Natural killer cell treated with Interleukin-12 subunit alpha and Interleukin-12 subunit beta and Interleukin-15 and Interleukin-18, amount 100 ng/mL, for 72 hours (primary cell): ENCODE data around the gene LANCL2. TPM values are rescaled to one million over a fixed set of nuclear protein-coding genes. Genes with fewer than 3 reads are reported as not detected.
A peak's percentile ranks its signal among the peaks of the same experiment; 100 is the strongest.
"Not testable (repeated sequence)": the region's sequence is repeated elsewhere in the genome, so short reads cannot be mapped to it uniquely, and the experiment has no call there.

ENCODE experiments used
- ATAC-seq, 2 donors: fragments of 150-1000 bp; cut with Tn5 transposase in 1 of 2; sonication (Bioruptor Pico), chemical (Tn5 transposase) in 1 of 2; 2 replicates each; pipeline ENCODE4 v1.10.0; 2021
- DNase-seq: peaks from one replicate; pipeline ENCODE4 v3.0.0; 2022; ENCODE audit warnings: low spot score
- H3K27ac Mint-ChIP-seq, 2 donors: 1 replicate in 1 of 2; 2 replicates in 1 of 2; pipeline ENCODE4 v1.8.0; 2022; ENCODE audit warnings: mixed read lengths in 2 of 2, mild to moderate bottlenecking in 1 of 2, moderate library complexity in 1 of 2
- H3K27me3 Mint-ChIP-seq, 2 donors: 1 replicate in 1 of 2; 2 replicates in 1 of 2; pipeline ENCODE4 v1.8.0; 2022; ENCODE audit warnings: mixed read lengths in 2 of 2
- H3K36me3 Mint-ChIP-seq: one replicate; pipeline ENCODE4 v1.8.0; 2022; ENCODE audit warnings: mixed read lengths
- H3K4me1 Mint-ChIP-seq, 2 donors: 1 replicate in 1 of 2; 2 replicates in 1 of 2; pipeline ENCODE4 v1.8.0; 2022; ENCODE audit warnings: low read depth in 2 of 2, mixed read lengths in 2 of 2, mild to moderate bottlenecking in 1 of 2
- H3K4me3 Mint-ChIP-seq: one replicate; pipeline ENCODE4 v1.8.0; 2022; ENCODE audit warnings: mixed read lengths
- H3K9me3 Mint-ChIP-seq: 2 replicates; pipeline ENCODE4 v1.8.0; 2022; ENCODE audit warnings: mixed read lengths
- total RNA-seq, 2 donors: library from RNA; stranded (reverse); gene quantifications; one replicate each; pipeline ENCODE4 v1.2.3, GENCODE V29; 2022

LANCL2 gene
- total RNA-seq, 2 donors from 2014 or later, result 14.3 to 28.2 TPM

DNA sequence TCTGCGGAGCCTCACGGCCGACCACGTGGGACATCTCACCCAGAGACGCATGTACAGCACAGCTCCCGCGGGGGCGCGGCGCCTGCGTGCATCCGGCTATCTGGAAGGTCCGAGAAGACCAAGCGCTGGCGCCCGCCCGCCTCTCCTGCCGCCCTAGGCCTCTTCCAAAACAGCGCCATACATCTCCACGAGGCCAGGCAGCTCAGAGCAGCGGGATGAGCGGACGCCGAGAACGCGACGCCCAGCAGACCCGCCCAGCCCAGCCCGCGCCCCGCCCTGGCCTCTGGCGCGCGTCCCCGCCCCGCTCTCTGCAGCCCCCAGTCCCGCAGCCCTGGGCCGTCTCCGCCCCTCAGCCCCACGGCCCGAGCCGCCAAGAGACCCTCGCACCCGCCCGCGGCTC, 20.3 kb upstream of the LANCL2 start:
- Mint-ChIP-seq H3K27me3 (peaks cover 5 to 24% of the 10 kb centered on the region in 2 donors), H3K36me3 (no peaks in the 10 kb centered on the region), H3K9me3 (no peaks in the 10 kb centered on the region), H3K4me1 (peaks cover 0 to 7% of the 10 kb centered on the region in 2 donors), H3K27ac (no peak overlapping the region), H3K4me3 (no peak overlapping the region)
- DNase-seq (no peak), ATAC-seq (no peak)

DNA sequence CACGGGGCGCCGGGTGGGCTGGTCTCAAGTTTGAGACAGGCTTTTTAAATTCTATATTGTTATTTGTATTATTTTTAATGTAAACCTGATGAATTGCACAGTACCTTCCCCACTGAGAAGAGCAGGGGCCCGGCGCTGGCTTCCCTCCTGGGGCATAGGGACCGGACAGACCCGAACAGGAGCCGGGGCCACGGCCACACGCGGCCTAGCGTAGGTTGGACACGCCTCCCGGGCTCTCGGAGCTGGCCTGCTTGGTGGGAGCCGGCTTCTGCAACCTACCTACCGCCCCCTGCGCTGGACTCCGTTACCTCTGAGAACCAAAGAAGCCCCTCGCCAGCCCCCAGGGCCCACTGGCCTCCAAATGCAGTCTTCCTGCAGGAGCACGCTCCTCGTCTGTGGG, 19.8 kb upstream of the LANCL2 start:
- H3K9me3 Mint-ChIP-seq, result no peaks in the 10 kb centered on the region
- ATAC-seq, result no peak
- no peaks in the 10 kb centered on the region for H3K36me3 Mint-ChIP-seq
- H3K27ac Mint-ChIP-seq, result no peak overlapping the region
- H3K4me1 Mint-ChIP-seq, result peaks cover 0 to 7% of the 10 kb centered on the region in 2 donors
- no peak overlapping the region for H3K4me3 Mint-ChIP-seq
- DNase-seq, result no peak
- H3K27me3 Mint-ChIP-seq, result peaks cover 10 to 26% of the 10 kb centered on the region in 2 donors

DNA sequence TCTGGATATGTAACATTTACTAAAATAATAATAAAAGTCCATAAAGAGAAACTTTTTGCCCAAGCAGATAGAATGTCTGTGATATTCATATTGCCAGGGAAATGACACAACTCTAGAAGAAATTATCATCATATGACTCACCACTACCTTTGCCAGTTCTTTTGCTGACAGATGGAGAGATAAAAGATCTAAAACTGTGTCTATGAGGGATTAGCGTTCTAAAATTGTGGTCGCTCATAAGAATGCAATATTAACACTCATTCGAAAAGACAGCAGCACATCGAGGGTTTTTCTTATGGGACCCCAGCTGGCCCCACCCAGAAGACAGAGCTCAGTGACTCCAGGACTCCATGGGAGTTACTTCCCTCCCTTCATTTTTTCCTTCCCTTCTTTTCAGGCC, 16.6 kb upstream of the LANCL2 start:
- Mint-ChIP-seq H3K36me3 (no peaks in the 10 kb centered on the region), H3K4me1 (peaks cover 0 to 7% of the 10 kb centered on the region in 2 donors), H3K9me3 (no peaks in the 10 kb centered on the region), H3K27ac (no peak overlapping the region), H3K27me3 (peaks cover 10 to 31% of the 10 kb centered on the region in 2 donors), H3K4me3 (peak overlapping the region; percentile 18)
- ATAC-seq, result peak in 1 of 2 donors; percentile 69
- no peak for DNase-seq

DNA sequence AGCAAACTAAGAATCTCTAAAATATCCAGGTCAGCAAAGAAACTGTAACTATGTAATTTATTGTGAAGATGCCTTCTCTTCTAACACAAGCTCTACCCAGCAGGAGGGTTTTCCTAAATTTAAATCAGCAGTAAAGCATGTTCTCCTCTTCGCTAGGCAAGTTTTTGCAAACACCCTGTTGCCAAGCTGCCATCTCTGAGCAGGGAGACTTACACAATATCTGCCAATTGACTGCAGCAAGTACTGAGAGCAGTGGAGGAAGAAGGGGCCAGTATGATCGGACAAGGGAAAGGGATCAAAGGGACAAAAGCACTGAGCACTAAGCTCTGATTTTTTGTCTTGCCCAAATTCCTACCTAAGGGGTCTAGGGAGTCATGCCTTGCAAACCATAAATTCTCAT, 16.0 kb upstream of the LANCL2 start:
- Mint-ChIP-seq H3K27ac (no peak overlapping the region), H3K4me1 (peaks cover 0 to 7% of the 10 kb centered on the region in 2 donors), H3K27me3 (peaks cover 10 to 31% of the 10 kb centered on the region in 2 donors), H3K9me3 (no peaks in the 10 kb centered on the region), H3K4me3 (no peak overlapping the region), H3K36me3 (no peaks in the 10 kb centered on the region)
- ATAC-seq (no peak), DNase-seq (no peak)

DNA sequence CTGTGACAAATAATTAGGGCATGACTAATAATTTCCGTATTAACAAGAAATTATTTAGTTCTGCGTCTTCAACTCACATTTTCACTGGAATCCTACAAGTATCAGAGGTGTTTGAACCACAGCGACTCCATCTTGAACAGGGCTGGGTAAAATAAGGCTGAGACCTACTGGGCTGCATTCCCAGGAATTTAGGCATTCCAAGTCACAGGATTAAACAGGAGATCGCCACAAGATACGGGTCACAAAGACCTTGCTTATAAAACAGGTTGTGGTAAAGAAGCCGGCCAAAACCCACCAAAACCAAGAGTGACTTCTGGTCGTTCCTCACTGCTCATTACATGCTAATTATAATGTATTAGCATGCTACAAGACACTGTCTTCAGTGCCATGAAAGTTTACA, 14.9 kb upstream of the LANCL2 start:
- Mint-ChIP-seq H3K9me3 (no peaks in the 10 kb centered on the region), H3K4me1 (peaks cover 0 to 7% of the 10 kb centered on the region in 2 donors), H3K27me3 (peaks cover 10 to 31% of the 10 kb centered on the region in 2 donors), H3K27ac (no peak overlapping the region), H3K36me3 (no peaks in the 10 kb centered on the region), H3K4me3 (no peak overlapping the region)
- ATAC-seq (no peak), DNase-seq (no peak)

DNA sequence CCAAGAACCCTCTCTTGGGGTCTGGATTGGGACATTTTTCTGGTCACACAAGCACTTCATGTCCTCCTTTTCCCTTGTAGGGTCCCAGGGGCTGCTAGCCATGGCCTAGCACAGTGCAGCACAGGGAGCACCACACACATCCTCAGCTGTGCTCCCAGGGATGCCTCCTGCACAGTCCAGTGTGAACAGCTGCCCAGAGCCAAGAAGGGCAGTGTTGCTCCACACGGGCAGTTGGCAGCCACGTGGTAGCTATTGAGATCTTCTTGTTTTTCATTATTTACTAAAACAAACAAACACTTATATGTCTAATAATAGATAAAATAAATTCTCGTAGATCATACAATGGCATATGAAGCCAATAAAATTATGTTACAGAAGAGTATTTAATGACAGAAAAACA, 13.9 kb upstream of the LANCL2 start:
- Mint-ChIP-seq H3K4me1 (peaks cover 0 to 7% of the 10 kb centered on the region in 2 donors), H3K27me3 (peaks cover 10 to 27% of the 10 kb centered on the region in 2 donors), H3K36me3 (no peaks in the 10 kb centered on the region), H3K9me3 (no peaks in the 10 kb centered on the region), H3K4me3 (no peak overlapping the region), H3K27ac (no peak overlapping the region)
- DNase-seq (no peak), ATAC-seq (no peak)

DNA sequence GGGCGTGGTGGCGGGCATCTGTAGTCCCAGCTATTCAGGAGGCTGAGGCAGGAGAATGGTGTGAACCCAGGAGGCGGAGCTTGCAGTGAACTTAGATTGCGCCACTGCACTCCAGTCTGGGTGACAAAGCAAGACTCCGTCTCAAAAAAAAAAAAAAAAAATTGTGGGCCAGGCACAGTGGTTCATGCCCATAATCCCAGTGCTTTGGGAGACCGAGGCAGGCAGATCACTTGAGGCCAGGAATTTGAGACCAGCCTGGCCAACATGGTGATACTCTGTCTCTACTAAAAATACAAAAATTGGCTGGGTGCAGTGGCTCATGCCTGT, 12.2 kb upstream of the LANCL2 start:
- H3K9me3 Mint-ChIP-seq, H3K36me3 Mint-ChIP-seq, DNase-seq, H3K4me1 Mint-ChIP-seq, H3K4me3 Mint-ChIP-seq, ATAC-seq: not testable (repeated sequence)
- Mint-ChIP-seq H3K27ac (peak overlapping the region in 1 of 2 donors; percentile 54), H3K27me3 (peaks cover 10 to 18% of the 10 kb centered on the region in 2 donors)

DNA sequence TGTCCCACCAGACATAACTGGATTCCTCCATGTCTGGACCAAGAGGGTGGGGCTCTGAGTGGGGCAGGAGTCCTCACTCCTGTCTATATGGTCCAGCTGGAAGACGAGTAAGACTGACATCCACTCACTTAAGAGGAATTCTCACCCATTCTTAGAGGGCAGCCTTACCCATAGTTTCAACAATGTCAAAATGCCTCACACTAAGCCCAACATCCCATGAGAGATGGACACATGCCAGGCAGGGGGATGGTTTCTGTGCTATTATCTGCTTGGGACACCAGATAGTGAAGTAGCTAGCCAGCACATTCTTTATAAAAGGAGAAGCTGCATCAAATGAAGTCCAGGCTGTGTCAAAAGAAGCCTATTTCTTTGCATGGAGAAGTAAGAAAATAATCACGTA, 4.7 kb upstream of the LANCL2 start:
- Mint-ChIP-seq H3K36me3 (no peaks in the 10 kb centered on the region), H3K27me3 (peaks cover 20 to 31% of the 10 kb centered on the region in 2 donors), H3K4me1 (peaks cover 7 to 9% of the 10 kb centered on the region in 2 donors), H3K4me3 (no peak overlapping the region), H3K27ac (no peak overlapping the region), H3K9me3 (no peaks in the 10 kb centered on the region)
- no peak for DNase-seq
- ATAC-seq, result no peak

DNA sequence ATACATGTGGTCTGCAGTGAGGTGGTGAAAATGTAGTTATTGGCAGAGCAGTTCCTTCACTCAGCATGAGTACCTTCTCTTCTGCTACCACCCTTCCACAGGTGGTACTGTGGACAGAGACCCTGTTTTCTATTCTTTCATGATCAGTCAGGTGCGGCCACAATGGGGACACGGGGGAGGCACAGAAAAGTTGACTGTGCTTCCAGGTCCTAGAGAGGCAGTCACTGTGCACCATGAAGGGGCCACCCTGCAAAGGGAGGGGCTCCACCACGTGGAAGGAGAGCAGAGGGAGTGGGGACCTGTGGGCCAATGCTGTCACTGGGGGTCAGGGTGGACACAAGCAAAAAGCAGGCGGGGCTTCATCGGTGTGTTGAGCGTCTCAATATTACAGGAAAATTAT, 3.6 kb upstream of the LANCL2 start:
- no peaks in the 10 kb centered on the region for H3K9me3 Mint-ChIP-seq
- no peak for DNase-seq
- H3K27me3 Mint-ChIP-seq, result peaks cover 20 to 31% of the 10 kb centered on the region in 2 donors
- H3K36me3 Mint-ChIP-seq, result no peaks in the 10 kb centered on the region
- no peak overlapping the region for H3K27ac Mint-ChIP-seq
- H3K4me1 Mint-ChIP-seq, result peaks cover 9 to 12% of the 10 kb centered on the region in 2 donors
- H3K4me3 Mint-ChIP-seq, result no peak overlapping the region
- ATAC-seq, result no peak

DNA sequence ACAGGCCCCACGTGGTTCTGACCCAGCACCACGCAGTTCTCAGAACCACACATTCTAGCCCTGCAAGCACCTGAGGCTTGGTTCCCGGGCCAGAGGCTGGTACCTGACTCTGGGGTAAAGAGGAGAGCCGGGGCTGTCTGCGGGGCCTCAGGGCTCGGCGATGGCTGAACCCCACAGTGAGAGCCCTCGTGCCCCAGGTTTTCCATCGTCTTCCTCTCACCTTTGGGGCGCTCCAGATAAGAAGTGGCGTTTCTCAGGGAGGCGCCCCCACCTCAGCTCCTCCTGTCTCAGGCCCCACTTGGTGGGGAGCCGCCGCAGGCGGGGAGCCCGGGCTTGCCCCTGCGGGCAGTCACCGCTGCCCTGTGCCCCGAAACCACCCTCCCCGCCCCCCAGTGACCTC, 2.2 kb upstream of the LANCL2 start:
- Mint-ChIP-seq H3K27me3 (peaks cover 20 to 31% of the 10 kb centered on the region in 2 donors), H3K36me3 (no peaks in the 10 kb centered on the region), H3K27ac (no peak overlapping the region), H3K4me3 (no peak overlapping the region), H3K9me3 (no peaks in the 10 kb centered on the region), H3K4me1 (peaks cover 13 to 17% of the 10 kb centered on the region in 2 donors)
- DNase-seq (no peak), ATAC-seq (no peak)

DNA sequence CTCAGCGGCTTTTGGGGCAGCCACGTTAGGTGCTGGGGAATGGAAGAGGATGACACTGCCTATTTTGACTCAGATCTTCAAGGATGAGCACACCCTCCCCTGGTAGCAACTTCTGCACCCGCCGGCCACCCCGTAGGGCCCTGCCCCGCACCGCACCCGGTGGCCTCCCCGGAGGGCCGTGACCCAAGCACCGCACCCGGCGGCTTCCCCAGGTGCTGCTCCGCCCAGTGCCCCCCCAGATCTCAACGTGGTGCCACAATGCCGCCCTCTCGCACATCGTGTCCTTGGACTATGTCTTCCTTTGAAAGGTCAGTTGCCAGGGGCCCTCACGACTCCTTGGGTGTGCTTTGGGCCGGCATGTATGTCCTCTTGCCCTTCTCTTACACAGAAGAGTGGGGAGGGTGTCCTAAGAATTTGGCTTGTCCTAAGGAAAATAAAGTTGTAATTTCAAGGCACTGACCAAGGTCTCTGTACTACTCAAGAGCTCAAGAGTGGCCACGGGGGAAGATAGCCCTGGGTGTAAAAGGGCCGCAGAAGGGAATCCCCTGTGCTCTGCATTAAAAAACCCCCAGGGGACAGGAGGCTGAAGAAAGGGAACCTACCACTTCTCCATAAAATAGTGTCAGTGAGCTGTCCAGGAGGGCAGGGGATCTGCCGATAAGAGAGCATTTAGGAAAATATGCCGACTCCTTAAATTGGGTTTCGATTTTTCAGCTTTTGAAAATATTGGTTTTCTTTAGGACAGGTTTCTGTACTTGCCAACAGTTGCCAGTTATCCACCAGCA, 1.6 kb upstream of the LANCL2 start:
- Mint-ChIP-seq H3K4me1 (peaks cover 16 to 17% of the 10 kb centered on the region in 2 donors), H3K27ac (no peak overlapping the region), H3K4me3 (peak overlapping the region; percentile 97), H3K27me3 (peaks cover 16 to 26% of the 10 kb centered on the region in 2 donors), H3K36me3 (no peaks in the 10 kb centered on the region), H3K9me3 (no peaks in the 10 kb centered on the region)
- DNase-seq (no peak), ATAC-seq (no peak)

DNA sequence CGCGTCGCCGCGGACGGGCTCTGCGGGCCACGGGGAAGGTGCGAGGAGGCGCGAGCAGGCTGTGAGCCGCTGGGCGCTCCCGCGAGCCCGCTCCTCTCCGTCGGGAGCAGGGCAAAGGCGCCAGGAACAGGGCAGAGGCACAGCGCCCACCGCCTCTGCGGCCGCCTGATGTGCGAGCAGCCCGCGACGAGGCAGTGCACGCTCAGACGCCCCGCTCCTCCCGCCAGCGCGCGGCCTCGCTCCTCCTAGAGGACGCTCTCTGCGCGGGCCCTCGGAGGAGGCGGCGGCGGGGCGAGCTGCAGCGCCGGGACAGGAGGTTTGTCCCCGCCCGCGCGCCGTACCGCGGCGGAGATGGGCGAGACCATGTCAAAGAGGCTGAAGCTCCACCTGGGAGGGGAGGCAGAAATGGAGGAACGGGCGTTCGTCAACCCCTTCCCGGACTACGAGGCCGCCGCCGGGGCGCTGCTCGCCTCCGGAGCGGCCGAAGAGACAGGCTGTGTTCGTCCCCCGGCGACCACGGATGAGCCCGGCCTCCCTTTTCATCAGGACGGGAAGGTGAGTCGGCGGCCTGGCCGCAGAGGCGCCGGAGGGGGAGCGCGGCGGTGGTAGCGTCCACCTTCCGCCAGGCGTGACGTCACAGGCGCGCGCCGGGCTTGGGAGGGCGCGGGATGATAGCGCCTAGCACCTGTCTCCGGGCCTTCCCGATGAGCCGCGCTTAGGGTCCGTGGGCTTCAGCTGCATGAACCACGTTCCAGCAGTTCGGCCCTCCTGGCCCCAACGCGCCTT, 731 bp downstream of the LANCL2 start:
- peaks cover 17 to 20% of the 10 kb centered on the region in 2 donors for H3K4me1 Mint-ChIP-seq
- peak overlapping the region; percentile 90 to 95 for H3K27ac Mint-ChIP-seq
- H3K9me3 Mint-ChIP-seq, result no peaks in the 10 kb centered on the region
- ATAC-seq (peak; percentile 94 to 95), DNase-seq (peak; percentile 97)
- H3K4me3 Mint-ChIP-seq, result peak overlapping the region; percentile 97
- H3K27me3 Mint-ChIP-seq, result peaks cover 0 to 9% of the 10 kb centered on the region in 2 donors
- no peaks in the 10 kb centered on the region for H3K36me3 Mint-ChIP-seq

DNA sequence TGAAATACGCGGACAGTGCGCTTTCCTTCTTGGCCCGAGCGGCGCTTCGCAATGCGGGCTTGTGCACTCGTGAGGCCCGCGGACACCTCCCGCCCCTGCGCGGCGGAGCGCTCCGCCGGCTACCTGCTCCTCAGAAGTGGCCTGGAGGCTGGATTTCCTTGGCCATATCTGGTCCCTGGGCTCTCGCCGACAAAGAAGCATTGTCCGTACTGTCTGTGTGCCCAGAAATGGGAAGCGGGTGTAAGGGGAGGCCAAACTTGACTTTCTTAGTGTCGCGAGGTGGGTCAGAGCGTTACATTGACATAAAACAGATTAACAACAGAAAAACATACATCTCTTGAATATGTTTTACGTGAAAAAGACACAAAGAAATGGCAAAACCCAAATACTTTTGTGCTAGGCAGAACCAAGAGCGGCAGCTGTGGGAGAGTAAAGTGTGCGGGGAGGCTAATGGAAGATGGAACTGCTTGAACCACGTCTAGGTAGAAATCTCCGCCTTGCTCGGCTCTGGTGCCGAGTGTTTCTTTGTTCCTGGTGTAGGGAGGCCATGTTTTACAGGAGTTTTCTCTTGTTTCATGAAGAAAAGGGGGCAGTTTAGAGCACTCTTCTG, 1.4 kb downstream of the LANCL2 start:
- Mint-ChIP-seq H3K9me3 (no peaks in the 10 kb centered on the region), H3K4me3 (peak overlapping the region; percentile 97), H3K27me3 (peaks cover 0 to 8% of the 10 kb centered on the region in 2 donors), H3K4me1 (peaks cover 17 to 23% of the 10 kb centered on the region in 2 donors), H3K27ac (peak overlapping the region; percentile 90 to 95), H3K36me3 (no peaks in the 10 kb centered on the region)
- ATAC-seq (peak in 1 of 2 donors; percentile 31), DNase-seq (no peak)
